T-helper 2 cell treated with Interferon-gamma antibody and Interleukin-4, amounts not matched to agents 5 μg/mL and 100 μg/mL, for 36 hours (primary cell): ENCODE results near the gene C11orf58.
A peak's percentile ranks its signal among the peaks of the same experiment; 100 is the strongest.

ENCODE experiments used
- DNase-seq: peaks from one replicate; pipeline ENCODE4 v3.0.0; 2021; ENCODE audit warnings: low spot score
- H3K27ac Mint-ChIP-seq: one replicate; pipeline ENCODE4 v1.8.0; 2021; ENCODE audit warnings: mild to moderate bottlenecking, mixed read lengths
- H3K27me3 Mint-ChIP-seq: one replicate; pipeline ENCODE4 v1.8.0; 2021; ENCODE audit warnings: low read depth, mixed read lengths
- H3K36me3 Mint-ChIP-seq: one replicate; pipeline ENCODE4 v1.8.0; 2021; ENCODE audit warnings: low read depth, mixed read lengths
- H3K4me1 Mint-ChIP-seq: one replicate; pipeline ENCODE4 v1.8.0; 2021; ENCODE audit warnings: low read depth, mixed read lengths
- H3K4me3 Mint-ChIP-seq: one replicate; pipeline ENCODE4 v1.8.0; 2022; ENCODE audit warnings: mild to moderate bottlenecking, moderate library complexity, mixed read lengths
- H3K9me3 Mint-ChIP-seq: one replicate; pipeline ENCODE4 v1.8.0; 2021; ENCODE audit warnings: mixed read lengths

Gene C11orf58

DNA sequence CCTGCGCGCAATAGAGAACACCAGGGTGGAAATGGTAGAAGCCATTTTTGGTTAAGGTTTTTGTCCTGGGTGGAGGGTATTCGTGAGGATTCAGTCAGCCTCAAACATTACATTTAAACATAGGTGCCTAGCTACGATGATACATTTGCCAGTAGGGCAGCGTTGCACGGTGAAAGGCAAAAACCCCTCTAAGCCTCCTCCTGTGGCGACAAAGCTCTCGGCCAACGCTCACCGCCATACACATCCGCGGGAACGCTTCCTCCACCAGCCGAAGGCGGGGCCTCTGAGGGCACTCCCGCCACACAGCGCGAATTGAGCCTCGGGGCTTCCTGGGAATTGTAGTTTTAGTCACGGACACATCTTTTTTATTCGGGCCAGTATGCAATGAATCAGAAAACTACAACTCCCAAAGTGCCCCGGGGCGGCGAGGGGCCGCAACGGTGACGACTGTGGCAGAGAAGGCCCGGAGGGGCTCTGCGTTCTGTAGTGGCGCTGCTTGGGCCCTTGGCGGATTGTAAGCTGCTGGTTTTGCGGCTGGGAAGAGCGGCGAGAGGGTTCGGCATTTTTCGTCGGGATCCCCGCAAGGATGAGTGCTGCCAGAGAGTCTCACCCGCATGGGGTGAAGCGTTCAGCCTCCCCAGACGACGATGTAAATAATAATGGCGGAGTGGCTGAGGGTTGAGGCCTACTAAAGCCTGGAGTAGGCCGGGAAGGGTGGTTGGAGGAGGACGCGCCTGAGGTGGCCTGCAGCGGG is at the start of gene C11orf58:
Gene C11orf58, plus strand, starts transcription at position 455 of the 754 bp plus-strand sequence. Its CDS starts 132 bp downstream, at position 587.
- Mint-ChIP-seq H3K9me3 (no peaks in the 10 kb centered on the region), H3K4me3 (peak within 1 kb of the TSS; percentile 68), H3K27ac (peak within 1 kb of the TSS; percentile 75), H3K27me3 (peaks cover 2% of the 10 kb centered on the region), H3K4me1 (peaks cover 15% of the 10 kb centered on the region), H3K36me3 (peaks cover 10% of the 10 kb centered on the region)
- DNase-seq = peak; percentile 95

- Mint-ChIP-seq H3K4me3 (no peak overlapping the region), H3K27ac (no peak overlapping the region), H3K27me3 (peaks cover 1% of the 10 kb centered on the region), H3K4me1 (no peaks in the 10 kb centered on the region), H3K36me3 (no peaks in the 10 kb centered on the region), H3K9me3 (no peaks in the 10 kb centered on the region)
- DNase-seq = no peak
These were observed 48.4 kb upstream of the C11orf58 start for GRCh38 chr11:16690086-16690485.

GRCh38 chr11:16703795-16704194 is 34.7 kb upstream of the C11orf58 start:
- no peaks in the 10 kb centered on the region for H3K36me3 Mint-ChIP-seq
- H3K9me3 Mint-ChIP-seq = no peaks in the 10 kb centered on the region
- DNase-seq = no peak
- H3K4me3 Mint-ChIP-seq = no peak overlapping the region
- H3K4me1 Mint-ChIP-seq = no peaks in the 10 kb centered on the region
- H3K27me3 Mint-ChIP-seq = peaks cover 5% of the 10 kb centered on the region
- H3K27ac Mint-ChIP-seq = no peak overlapping the region

DNA sequence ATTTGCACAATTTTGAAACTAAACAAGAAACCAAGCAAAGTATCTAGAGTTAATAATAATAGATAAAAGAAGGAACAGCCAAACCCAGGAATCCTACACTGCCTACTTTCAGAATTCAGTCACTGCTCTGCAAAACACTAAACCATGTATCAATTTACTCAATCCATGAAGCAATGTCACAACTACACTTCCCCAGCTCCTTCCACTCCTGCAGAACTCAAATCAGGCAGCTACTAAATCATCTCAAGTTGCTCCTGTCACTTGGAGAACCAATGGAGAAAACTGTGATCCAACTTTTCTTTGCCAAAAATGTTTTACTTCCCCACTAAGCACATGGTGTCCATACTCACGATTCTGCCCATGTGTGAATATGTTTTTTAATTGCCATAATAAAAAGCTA is 24.9 kb upstream of the C11orf58 start:
- H3K27ac Mint-ChIP-seq = no peak overlapping the region

GRCh38 chr11:16722581-16723344 is 15.7 kb upstream of the C11orf58 start:
- H3K27me3 Mint-ChIP-seq = peaks cover 14% of the 10 kb centered on the region
- DNase-seq = no peak
- H3K27ac Mint-ChIP-seq = no peak overlapping the region
- no peaks in the 10 kb centered on the region for H3K4me1 Mint-ChIP-seq
- no peak overlapping the region for H3K4me3 Mint-ChIP-seq
- no peaks in the 10 kb centered on the region for H3K36me3 Mint-ChIP-seq
- H3K9me3 Mint-ChIP-seq = no peaks in the 10 kb centered on the region

More for the DNA sequence above, 24.9 kb upstream of the C11orf58 start:
- no peak for DNase-seq
- Mint-ChIP-seq H3K36me3 (no peaks in the 10 kb centered on the region), H3K4me3 (no peak overlapping the region), H3K9me3 (no peaks in the 10 kb centered on the region), H3K4me1 (no peaks in the 10 kb centered on the region), H3K27me3 (peaks cover 11% of the 10 kb centered on the region)

- H3K36me3 Mint-ChIP-seq = no peaks in the 10 kb centered on the region
- DNase-seq = no peak
- H3K27ac Mint-ChIP-seq = no peak overlapping the region
- H3K4me3 Mint-ChIP-seq = no peak overlapping the region
- H3K4me1 Mint-ChIP-seq = no peaks in the 10 kb centered on the region
- H3K9me3 Mint-ChIP-seq = peaks cover 4% of the 10 kb centered on the region
- peaks cover 41% of the 10 kb centered on the region for H3K27me3 Mint-ChIP-seq
These were observed 10.6 kb upstream of the C11orf58 start for GRCh38 chr11:16727806-16728205.

- Mint-ChIP-seq H3K27ac (peak overlapping the region; percentile 75), H3K4me1 (peaks cover 12% of the 10 kb centered on the region), H3K27me3 (peaks cover 4% of the 10 kb centered on the region), H3K36me3 (peaks cover 6% of the 10 kb centered on the region), H3K4me3 (peak overlapping the region; percentile 68), H3K9me3 (peaks cover under 1% of the 10 kb centered on the region)
- no peak for DNase-seq
These were observed 642 bp upstream of the C11orf58 start for GRCh38 chr11:16737818-16738192.

- no peaks in the 10 kb centered on the region for H3K9me3 Mint-ChIP-seq
- no peak for DNase-seq
- peaks cover 2% of the 10 kb centered on the region for H3K27me3 Mint-ChIP-seq
- no peak overlapping the region for H3K4me3 Mint-ChIP-seq
- H3K36me3 Mint-ChIP-seq = peaks cover 13% of the 10 kb centered on the region
- H3K4me1 Mint-ChIP-seq = peaks cover 19% of the 10 kb centered on the region
- no peak overlapping the region for H3K27ac Mint-ChIP-seq
These were observed 734 bp downstream of the C11orf58 start for GRCh38 chr11:16738947-16739815.

DNA sequence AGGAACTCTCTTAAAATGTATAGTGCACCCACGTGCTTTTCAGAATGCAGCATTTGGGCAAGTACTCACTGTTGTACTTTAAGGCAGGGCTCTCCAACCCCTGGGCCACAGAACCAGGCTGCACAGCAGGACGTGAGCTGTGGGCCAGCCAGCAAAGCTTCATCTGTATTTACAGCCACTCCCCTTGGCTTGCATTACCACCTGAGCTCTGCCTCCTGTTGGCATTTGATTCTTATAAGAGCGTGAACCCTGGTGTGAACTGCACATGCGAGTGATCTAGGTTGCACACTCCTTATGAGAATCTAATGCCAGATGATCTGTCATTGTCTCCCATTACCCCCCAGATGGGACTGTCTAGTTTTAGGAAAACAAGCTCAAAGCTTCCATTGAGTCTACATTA is 3.0 kb downstream of the C11orf58 start:
- DNase-seq = no peak
- peak overlapping the region; percentile 30 for H3K4me3 Mint-ChIP-seq
- peaks cover 36% of the 10 kb centered on the region for H3K36me3 Mint-ChIP-seq
- H3K4me1 Mint-ChIP-seq = peaks cover 26% of the 10 kb centered on the region
- H3K27me3 Mint-ChIP-seq = no peaks in the 10 kb centered on the region
- no peak overlapping the region for H3K27ac Mint-ChIP-seq
- H3K9me3 Mint-ChIP-seq = no peaks in the 10 kb centered on the region

- Mint-ChIP-seq H3K9me3 (peaks cover 5% of the 10 kb centered on the region), H3K4me1 (peaks cover 23% of the 10 kb centered on the region), H3K27ac (no peak overlapping the region), H3K36me3 (peaks cover 52% of the 10 kb centered on the region), H3K27me3 (no peaks in the 10 kb centered on the region), H3K4me3 (no peak overlapping the region)
- no peak for DNase-seq
These were observed 5.0 kb downstream of the C11orf58 start for GRCh38 chr11:16743478-16743877.

DNA sequence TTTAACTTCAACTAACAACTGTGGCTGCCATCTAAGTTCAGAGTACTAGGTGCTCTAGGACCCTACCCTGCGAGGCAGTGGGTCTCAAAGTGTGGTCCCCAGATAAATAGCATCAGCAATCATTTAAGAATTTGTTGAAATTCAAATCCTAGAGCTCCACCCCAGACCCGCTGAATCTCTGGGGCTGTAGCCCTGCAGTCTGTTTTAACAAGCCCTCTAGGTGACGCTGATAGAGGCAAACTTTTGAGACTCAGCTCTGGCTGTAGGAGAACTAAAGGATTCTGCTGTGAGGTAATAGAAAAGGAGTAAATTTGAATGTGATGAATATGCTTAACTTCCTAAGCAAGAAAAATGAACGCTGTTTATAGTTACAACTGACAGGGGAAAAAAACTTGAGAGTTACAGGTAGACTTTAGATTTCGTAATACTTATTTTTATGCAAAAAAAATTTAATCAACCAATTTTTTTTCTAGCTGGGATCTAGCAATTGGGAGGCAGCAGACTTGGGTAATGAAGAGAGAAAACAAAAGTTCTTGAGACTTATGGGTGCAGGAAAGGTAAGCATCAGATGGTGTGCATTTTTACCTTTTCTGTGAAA is 5.8 kb downstream of the C11orf58 start:
- DNase-seq = no peak
- Mint-ChIP-seq H3K4me3 (no peak overlapping the region), H3K27ac (no peak overlapping the region), H3K9me3 (peaks cover 5% of the 10 kb centered on the region), H3K4me1 (peaks cover 25% of the 10 kb centered on the region), H3K36me3 (peaks cover 55% of the 10 kb centered on the region), H3K27me3 (no peaks in the 10 kb centered on the region)

DNA sequence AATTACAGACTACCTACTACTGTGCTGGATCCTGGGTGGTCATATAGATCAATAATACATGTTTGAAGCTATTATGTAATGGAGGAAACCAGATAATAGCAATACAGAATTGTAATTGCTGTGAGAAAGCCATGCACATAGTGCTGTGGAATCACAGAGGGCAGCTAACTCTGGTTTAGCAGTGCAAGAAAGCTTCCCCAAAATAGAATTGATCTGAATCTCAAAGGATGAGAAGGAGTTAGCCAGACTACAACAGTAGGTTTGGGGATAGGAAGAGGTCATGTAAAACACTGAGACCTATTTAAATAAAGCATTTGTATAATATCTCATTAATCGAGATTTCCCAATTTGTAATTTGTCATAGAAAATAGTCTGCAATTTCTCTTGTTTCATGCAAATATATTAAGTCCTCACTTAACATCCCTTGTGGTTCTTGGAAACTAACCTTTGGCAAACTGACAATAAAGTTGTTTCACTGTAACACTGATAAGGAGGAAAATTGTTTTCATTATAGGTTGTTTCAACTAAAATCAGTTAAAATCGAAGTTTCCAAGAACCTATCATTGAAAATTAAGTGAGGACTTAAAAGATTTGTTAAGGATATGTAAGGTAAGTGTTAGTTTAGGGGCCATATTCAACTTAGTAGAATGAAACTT is 7.6 kb downstream of the C11orf58 start:
- no peak overlapping the region for H3K4me3 Mint-ChIP-seq
- peaks cover 36% of the 10 kb centered on the region for H3K4me1 Mint-ChIP-seq
- peaks cover 5% of the 10 kb centered on the region for H3K9me3 Mint-ChIP-seq
- peaks cover 71% of the 10 kb centered on the region for H3K36me3 Mint-ChIP-seq
- no peak overlapping the region for H3K27ac Mint-ChIP-seq
- H3K27me3 Mint-ChIP-seq = no peaks in the 10 kb centered on the region
- DNase-seq = no peak

GRCh38 chr11:16749092-16749491 is 10.6 kb downstream of the C11orf58 start:
- no peaks in the 10 kb centered on the region for H3K27me3 Mint-ChIP-seq
- H3K36me3 Mint-ChIP-seq = peaks cover 81% of the 10 kb centered on the region
- H3K4me3 Mint-ChIP-seq = no peak overlapping the region
- H3K27ac Mint-ChIP-seq = no peak overlapping the region
- peaks cover 5% of the 10 kb centered on the region for H3K9me3 Mint-ChIP-seq
- H3K4me1 Mint-ChIP-seq = peaks cover 23% of the 10 kb centered on the region
- DNase-seq = no peak
